Mononuclear cell (primary cell): Measurements from ENCODE around the gene HOXB5. TPM values are rescaled to one million over a fixed set of nuclear protein-coding genes. Genes with fewer than 3 reads are reported as not detected.

ENCODE experiments used
- H3K27me3 ChIP-seq: 2 replicates; pipeline ENCODE4 v1.6.0; 2011; ENCODE audit warnings: low read length, control low read depth; ENCODE audit not compliant: insufficient read depth
- H3K4me1 ChIP-seq: 2 replicates; pipeline ENCODE4 v1.5.1; 2011; ENCODE audit warnings: mild to moderate bottlenecking, low read length, control low read depth; ENCODE audit not compliant: insufficient read depth
- H3K4me3 ChIP-seq: 2 replicates; pipeline ENCODE4 v1.5.1; 2011; ENCODE audit warnings: mild to moderate bottlenecking, low read length, moderate library complexity
- H3K9me3 ChIP-seq: 2 replicates; pipeline ENCODE4 v1.5.1; 2011; ENCODE audit warnings: low read depth, mild to moderate bottlenecking, control low read depth, low read length
- total RNA-seq: library from RNA; depleted of rRNA; stranded (reverse); fragments of >200 nt; gene quantifications from one replicate; pipeline ENCODE4 v1.2.3, GENCODE V29; 2012

HOXB5 gene
- total RNA-seq, 1 donor = not detected

DNA sequence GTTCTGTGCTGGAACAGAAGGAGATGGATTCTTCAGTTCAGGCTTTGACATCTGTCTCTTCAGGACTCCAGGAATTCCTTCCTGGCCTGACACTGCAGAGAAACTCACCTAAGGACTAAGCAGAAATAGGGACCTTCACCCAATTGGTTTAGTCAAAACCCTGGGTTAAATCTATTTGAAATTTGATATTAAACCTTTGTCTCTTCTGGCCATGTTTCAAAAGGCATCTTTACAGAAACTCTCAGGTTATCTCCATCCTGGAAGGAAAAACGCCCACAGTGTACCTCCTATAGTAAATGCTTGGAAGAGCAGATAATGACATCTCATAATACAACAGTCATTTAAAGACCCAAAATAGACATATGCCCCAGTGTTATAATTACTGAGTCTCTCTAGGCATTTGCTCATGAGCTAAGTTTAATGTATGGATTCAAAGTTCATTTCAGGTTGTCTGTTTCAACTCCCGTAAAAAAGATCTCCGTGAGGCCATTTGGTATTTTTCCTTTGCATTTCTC lies 9.8 kb downstream of the HOXB5 start:
- Histone ChIP-seq H3K27me3 (peaks cover 96% of the 10 kb centered on the region), H3K4me1 (peaks cover 50% of the 10 kb centered on the region), H3K9me3 (no peaks in the 10 kb centered on the region)

DNA sequence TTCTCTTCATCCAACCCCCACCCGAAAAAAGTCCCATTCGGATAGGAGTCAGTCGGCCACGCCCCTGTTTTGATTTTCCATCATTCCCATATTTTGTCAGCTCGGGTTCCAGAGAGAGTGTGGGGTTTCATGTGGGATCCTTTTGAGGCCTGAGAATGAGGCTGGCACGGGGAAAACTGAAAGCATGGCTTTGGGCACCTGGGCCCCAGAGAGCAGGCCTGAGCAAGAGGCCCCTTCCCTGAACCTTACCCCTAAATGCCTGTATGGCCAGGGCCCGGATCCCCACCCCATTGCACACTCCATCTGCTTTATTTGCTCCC lies 10.9 kb downstream of the HOXB5 start:
- peaks cover 88% of the 10 kb centered on the region for H3K27me3 ChIP-seq

More for the DNA sequence above, 9.8 kb downstream of the HOXB5 start:
- no peak overlapping the region for H3K4me3 ChIP-seq

DNA sequence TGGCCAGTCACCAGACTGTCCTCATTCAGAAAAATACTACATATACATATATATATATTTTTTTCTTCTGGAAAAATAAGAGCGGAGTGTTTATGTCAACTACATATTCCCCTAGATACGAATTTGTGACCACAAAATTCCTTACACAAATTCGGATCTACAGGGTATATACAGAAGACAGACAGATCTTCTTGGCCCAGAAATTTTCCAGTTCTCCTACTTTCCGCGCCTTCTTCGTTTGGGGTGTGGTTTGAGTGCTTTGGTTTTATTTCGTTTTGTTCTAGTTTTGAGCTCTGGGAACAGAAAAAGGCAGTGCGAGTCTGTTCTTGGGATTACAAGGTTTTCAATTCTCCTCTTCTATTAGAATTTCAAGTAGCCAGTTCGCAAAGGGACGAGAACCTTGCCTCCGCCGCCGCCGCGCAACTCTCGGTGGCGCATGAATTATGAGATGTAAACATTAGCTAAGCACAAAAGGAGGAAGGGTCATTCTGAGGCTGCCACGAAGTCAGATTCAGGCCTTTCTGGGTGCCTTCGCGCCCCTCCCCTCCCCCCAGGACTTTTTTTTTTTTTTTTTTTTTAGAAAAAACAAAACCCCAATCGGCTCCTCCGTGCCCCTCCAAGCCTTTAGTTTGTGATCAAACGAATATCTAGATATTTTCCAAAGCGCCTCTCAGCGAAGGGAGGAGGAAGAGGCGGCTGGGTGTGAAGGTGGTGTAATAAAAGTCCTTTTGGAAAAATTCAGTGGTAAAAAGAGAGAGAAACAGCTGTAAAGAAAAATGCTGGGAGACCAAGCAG lies 13.6 kb downstream of the HOXB5 start:
- Histone ChIP-seq H3K4me3 (no peak overlapping the region), H3K4me1 (peaks cover 46% of the 10 kb centered on the region), H3K27me3 (peaks cover 87% of the 10 kb centered on the region), H3K9me3 (no peaks in the 10 kb centered on the region)

More for the DNA sequence above, 10.9 kb downstream of the HOXB5 start:
- Histone ChIP-seq H3K9me3 (no peaks in the 10 kb centered on the region), H3K4me3 (no peak overlapping the region), H3K4me1 (peaks cover 53% of the 10 kb centered on the region)

DNA sequence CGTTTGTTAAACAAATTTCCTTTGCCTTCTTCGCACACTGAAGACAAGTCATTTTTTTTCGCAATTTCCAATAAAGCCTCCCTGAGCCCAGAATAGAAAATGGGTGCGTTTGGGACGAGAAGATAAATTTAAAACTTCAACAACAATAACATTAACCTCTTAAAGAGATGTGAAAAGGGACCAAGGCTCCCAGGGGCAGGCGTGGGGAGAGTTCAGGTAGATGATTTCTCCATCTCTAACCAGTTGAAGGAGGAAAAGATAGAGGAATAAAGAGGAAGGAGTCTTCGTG lies 14.2 kb downstream of the HOXB5 start:
- peaks cover 86% of the 10 kb centered on the region for H3K27me3 ChIP-seq
- no peaks in the 10 kb centered on the region for H3K9me3 ChIP-seq
- H3K4me1 ChIP-seq = peaks cover 45% of the 10 kb centered on the region
- H3K4me3 ChIP-seq = no peak overlapping the region

DNA sequence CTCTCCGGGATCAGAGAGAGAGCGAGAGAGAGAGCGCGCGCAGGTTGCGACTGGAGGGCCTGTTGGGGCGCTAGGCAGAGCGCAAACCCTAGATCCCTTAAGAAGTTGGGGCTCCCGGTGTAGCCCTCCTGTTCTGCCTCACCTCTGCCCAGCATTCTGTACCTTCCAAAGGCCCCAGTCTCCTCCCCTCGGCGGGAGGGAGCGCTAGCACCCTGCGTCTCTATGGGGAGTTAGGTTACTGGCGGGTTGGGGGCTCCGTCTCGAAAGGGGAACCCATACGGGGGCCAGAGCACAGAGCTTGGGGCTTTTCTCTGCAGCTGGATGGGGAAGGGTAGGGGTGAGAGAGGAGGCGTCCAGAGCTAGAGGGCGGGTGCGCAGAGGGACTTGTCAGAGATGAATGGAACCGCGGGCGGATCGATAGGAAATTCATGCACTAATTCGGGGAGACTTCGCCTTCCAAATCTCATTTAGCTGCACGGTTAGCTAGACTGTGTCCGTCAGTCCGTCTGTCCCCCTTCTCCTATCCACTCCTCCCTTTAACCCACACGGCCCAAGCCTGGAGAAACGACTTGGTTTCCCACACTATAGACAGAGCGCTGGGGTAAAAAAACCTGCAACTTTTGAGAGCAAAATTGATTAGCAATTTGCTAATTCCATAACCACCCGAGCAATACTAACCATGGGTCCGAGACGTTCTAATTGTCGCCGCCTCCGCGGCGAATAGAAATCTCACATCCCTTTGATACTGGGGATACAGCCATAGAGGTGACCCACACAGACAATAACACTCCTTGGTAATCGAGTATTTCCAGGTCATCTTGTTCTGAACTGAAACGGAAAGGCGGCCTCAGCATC lies 14.7 kb downstream of the HOXB5 start:
- peak overlapping the region; percentile 56 for H3K4me3 ChIP-seq
- H3K4me1 ChIP-seq = peaks cover 45% of the 10 kb centered on the region

DNA sequence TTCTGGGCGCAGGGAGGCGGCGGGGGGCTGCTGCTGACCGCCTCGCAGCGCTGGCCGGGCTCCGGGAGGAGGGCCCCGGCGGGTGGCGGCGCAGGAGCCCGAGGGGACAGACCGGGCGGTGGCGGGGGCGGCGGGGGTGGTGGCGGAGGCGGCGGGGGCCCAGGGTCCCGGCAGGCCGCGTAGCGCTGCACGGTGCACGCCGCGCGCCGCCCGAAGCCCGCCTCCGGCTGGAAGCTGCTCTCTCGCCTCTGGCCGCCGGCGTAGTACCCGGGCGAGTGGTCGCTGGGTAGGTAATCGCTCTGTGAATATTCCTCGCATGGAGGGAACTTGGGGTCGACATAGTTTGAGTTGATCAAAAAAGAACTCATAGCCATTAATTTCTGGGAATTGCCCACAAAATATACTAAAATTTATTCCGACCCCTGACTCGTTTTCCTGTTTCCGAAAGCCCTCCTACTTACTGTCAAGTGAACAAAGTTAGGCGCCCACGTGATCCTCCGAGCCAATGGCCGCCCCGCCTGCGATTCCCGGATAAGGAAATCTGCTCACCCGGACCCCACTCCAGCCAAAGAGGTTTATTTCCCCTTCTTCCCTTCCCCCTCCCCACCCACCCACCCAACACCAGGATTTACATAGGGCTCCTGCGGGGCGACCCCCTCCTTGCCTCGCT lies 15.5 kb downstream of the HOXB5 start, which contains the start of gene HOXB4:
TSS of gene HOXB4 (minus strand) at position 405 of the 670 bp plus-strand sequence. CDS start at position 374, 31 bp downstream.
- Histone ChIP-seq H3K27me3 (peaks cover 73% of the 10 kb centered on the region), H3K4me3 (peak within 1 kb of the TSS; percentile 56), H3K4me1 (peaks cover 45% of the 10 kb centered on the region), H3K9me3 (no peaks in the 10 kb centered on the region)

More for the DNA sequence above, 14.7 kb downstream of the HOXB5 start:
- no peaks in the 10 kb centered on the region for H3K9me3 ChIP-seq
- peaks cover 80% of the 10 kb centered on the region for H3K27me3 ChIP-seq

DNA sequence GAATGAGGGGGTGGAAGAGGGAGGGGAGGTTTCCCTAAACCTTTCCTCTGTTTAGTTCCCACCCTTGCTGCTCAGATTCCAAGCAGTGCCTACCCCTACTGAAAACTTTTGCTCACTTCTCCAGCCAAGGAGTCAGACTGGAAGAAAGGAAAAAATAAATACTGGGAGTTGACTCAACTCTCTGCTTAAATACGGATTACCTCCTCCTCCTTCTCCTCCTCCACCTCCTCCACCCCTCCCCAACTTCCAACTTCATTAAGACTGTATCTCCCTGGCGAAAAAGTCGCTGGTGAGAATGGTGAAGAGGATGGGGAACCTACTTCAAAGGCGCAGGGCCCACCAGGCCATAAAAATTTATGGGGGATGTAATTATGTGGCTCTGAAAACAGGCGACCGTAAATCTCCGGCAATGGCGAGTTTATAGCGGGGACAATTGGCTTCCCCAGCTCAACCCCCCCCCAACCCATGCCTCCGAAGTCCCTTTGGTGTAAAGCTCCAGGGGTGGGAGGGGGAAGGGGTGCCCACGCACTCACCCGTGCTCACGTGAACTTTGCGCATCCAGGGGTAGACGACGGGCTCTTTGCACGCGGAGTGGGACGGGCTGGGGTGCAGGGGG lies 16.1 kb downstream of the HOXB5 start:
- peaks cover 70% of the 10 kb centered on the region for H3K27me3 ChIP-seq
- no peaks in the 10 kb centered on the region for H3K9me3 ChIP-seq
- peak overlapping the region; percentile 56 for H3K4me3 ChIP-seq
- peaks cover 42% of the 10 kb centered on the region for H3K4me1 ChIP-seq

DNA sequence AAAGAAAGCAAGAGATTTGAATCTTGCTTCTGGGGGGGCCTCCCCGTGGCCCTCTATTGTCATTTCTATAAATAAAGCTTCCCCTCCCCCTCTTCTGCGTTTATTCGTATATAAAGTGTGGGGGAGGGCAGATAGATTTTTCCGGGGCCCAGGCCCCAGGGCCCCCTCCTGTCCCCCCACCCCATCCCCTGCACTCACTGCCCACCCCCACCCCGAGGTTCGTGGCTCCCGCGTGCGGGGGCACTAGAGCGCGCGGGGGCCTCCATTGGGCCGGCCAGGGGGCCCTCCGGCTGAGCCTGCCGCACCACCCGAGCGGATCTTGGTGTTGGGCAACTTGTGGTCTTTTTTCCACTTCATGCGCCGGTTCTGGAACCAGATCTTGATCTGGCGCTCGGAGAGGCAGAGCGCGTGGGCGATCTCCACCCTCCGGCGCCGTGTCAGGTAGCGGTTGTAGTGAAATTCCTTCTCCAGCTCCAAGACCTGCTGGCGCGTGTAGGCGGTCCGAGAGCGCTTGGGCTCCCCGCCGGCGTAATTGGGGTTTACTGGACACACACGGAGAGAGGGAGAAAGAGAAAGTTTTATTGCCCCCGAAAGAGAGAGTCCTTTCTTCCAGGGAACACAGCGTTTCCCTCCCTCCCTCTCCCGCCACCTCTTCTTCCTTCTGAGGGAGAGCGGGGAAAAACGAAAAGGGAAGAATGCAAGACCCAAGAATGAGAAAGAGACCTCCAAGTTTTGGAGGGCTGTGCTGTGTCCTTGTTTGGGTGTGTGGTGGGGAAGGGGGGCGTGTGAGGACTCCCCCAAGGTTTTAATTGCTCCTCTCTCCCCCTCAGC lies 16.9 kb downstream of the HOXB5 start:
- H3K4me1 ChIP-seq = peaks cover 35% of the 10 kb centered on the region
- H3K27me3 ChIP-seq = peaks cover 66% of the 10 kb centered on the region
- no peaks in the 10 kb centered on the region for H3K9me3 ChIP-seq
- H3K4me3 ChIP-seq = peak overlapping the region; percentile 56

DNA sequence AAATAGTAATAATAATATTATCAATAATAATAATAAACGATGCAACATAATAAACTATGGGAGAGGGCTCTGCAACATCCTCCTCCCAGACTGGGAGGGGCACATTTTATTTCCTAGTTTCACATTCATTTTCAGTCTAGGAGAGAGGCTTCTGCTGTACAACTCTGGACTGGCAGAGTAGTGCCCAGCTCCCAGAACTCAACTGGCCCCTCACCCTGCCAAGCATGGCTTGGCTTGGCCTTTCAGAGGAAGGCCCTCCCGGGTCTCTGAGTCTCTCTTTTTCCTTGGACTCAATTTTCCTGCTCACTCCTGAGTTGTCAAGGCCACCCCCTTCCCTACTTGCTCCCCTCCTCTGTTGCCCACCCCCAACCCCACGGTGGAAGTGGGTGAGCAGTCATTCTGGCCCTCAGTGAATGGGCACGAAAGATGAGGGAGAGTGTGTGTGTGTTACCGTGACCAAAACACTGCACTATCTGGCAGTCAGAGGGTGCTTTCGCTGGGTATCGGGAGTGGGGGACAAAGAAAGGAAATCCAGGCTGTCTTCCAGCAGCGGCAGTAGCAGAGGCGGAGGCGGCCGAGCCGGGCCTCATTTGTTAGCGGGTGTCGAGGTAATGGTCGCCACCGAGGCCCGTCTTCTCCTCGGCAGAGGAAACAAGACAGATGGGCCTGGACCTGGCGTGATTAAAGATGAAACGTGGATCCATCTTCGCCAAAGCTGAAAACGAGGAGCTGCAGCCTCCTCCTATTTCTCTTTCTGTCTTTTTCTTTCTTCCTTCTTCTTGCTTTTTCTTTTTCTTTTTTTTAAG lies 17.7 kb downstream of the HOXB5 start:
- Histone ChIP-seq H3K4me3 (no peak overlapping the region), H3K9me3 (no peaks in the 10 kb centered on the region), H3K27me3 (peaks cover 61% of the 10 kb centered on the region), H3K4me1 (peaks cover 31% of the 10 kb centered on the region)

DNA sequence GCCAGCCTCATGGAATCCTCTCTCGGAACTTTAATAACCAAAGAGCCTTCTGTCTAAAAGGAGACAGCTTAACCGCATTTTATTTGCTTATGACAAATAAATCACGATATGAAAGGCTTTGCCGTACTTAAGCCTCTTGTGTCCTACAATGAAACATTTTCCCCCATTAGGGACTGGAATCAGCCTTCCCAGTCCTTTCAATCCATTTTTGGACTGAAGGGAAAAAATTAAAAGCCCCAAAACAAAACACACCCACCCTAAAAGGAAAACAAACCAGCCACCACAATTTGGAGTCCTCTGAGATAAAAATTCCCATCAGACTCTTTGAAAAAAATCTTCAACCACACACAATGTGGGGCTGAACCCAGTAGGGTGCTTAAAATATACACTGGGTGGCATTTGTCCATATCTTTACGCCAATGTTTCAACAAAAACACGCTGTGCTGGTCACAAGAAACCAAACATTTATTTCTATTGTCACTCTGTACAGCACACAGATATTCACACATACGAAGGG lies 18.5 kb downstream of the HOXB5 start:
- Histone ChIP-seq H3K4me1 (peaks cover 31% of the 10 kb centered on the region), H3K4me3 (no peak overlapping the region), H3K27me3 (peaks cover 61% of the 10 kb centered on the region), H3K9me3 (no peaks in the 10 kb centered on the region)

DNA sequence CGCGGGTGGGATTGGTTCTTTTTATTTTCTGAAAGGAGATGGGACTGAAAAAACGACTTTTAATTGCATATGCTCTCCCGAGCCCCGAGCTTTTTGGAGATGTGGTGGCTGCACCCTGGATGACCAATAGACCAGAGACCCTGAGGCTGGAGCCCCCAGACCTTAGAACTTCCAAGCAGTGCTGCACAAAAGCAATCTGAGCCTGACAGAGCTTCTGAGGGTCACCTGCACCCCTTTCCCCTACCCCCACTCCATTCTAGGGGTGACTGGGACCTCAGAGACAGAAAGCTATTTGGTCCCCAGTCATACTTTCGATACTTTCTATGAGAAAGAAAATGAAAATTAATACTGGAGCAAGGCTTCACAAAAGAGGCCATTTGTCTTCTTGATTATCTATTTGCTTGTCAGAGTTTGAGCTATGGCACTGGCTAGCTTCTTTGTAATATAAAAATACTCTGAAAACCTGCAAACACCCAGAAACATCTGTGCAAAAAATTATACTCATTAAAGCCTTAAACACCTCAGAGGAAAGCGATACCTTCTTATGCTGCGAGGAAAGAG lies 19.0 kb downstream of the HOXB5 start:
- H3K4me1 ChIP-seq = peaks cover 31% of the 10 kb centered on the region
- H3K4me3 ChIP-seq = no peak overlapping the region
- H3K27me3 ChIP-seq = peaks cover 61% of the 10 kb centered on the region
- no peaks in the 10 kb centered on the region for H3K9me3 ChIP-seq

DNA sequence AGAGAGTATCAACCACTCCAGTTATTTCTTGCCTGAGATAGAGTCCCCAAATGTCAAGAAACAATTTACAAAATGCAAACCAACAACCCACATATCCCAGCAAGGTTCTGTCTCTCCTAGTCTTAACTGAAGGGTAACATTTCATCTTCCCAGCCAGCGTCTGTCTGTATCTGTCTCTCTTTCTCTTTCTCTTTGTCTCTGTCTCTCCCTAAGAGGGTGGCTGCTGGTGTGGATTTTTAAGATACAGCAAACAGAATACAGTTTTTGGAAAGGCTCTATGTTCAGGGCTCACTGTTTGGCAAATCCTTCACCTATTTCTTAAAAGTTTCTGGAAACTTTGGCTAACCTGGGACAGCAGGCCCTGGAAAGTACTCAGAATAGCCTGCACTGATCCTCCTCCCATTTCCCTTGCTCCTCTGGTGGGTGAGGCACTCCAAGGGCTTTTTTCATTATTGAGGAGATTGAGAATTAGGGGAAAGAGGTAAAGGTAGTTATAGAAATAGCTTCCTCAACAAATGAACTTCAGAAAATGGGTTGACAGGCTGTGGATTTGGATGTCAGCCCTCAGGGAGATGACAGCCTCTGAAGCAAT lies 21.7 kb downstream of the HOXB5 start:
- H3K27me3 ChIP-seq = peaks cover 66% of the 10 kb centered on the region
- H3K4me3 ChIP-seq = no peak overlapping the region
- H3K9me3 ChIP-seq = no peaks in the 10 kb centered on the region
- H3K4me1 ChIP-seq = peaks cover 13% of the 10 kb centered on the region
